Inflammatory macrophage treated with lipopolysaccharide for 1 hour (primary cell): ENCODE data around the gene NPIPA5.
"Not testable (repeated sequence)": the region's sequence is repeated elsewhere in the genome, so short reads cannot be mapped to it uniquely, and the experiment has no call there.

Experiments used
- DNase-seq, 2 donors: peaks; one replicate each; pipeline ENCODE4 v3.0.0-alpha.2; 2020 to 2022

The NPIPA5 gene

DNA sequence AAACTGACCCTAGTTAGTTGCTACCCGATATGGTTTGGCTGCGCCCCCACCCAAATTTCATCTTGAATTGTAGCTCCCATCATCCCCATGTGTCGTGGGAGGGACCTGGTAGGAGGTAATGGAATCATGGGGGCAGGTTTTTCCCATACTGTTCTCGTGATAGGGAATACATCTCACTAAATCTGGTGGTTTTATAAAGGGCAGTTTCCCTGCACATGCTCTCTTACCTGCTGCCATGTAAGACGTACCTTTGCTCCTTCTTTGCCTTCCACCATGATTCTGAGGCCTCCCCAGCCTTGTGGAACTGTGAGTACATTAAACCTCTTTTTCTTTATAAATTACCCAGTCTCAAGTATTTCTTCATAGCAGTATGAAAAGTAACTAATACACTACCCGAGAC, 10.0 kb upstream of the NPIPA5 start:
- DNase-seq: not testable (repeated sequence)

DNA sequence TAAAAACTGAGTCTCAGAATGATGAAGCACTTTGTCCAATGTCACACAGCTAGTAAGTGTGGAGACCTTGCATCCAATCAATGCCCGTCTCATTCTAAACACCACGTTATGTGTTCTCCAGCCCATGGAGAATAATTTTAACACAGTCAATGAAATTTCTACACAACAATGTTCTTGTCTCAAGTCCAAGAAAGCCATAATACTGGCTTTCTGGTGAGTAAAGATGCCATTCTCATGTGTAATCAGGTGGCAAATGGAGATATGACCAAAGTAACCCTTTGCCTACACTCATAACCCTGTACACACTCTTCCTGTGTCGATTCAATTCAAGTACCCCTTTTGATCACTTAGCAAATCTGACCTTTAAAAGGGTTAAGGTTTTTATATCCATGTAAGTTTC, 4.7 kb upstream of the NPIPA5 start:
- not testable (repeated sequence) for DNase-seq

DNA sequence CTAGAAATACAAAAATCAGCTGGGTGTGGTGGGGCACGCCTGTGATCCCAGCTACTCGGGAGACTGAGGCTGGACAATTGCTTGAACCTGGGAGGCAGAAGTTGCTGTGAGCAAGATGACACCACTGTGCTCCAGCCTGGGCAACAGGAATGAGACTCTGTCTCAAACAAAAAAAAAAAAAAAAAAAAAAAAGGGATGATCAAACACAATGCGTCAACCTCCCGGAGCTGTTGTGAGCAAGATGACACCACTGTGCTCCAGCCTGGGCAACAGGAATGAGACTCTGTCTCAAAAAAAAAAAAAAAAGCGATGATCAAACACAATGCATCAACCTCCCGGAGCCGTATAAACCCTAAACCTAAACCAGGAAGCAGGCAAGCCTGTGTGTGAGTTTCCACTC, 20.6 kb downstream of the NPIPA5 start:
- not testable (repeated sequence) for DNase-seq

DNA sequence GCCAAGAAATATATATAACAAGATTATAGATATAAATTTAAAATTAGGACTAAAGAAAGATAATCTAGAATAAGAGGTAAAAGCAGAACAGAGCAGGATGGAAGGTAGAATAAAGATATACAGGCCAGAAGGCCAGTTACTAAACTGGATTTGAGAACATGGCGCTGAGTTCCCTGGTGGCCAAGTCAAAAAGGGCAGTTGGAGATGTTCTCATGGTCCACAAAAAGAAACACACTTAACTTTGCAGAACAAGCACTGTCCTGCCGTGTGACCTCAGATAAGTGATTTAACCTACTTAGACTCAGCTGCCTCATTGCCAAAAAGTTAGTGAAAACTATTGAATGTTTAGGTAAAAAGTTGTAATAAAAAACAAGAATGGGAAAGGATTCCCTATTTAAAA, 23.2 kb downstream of the NPIPA5 start:
- not testable (repeated sequence) for DNase-seq

DNA sequence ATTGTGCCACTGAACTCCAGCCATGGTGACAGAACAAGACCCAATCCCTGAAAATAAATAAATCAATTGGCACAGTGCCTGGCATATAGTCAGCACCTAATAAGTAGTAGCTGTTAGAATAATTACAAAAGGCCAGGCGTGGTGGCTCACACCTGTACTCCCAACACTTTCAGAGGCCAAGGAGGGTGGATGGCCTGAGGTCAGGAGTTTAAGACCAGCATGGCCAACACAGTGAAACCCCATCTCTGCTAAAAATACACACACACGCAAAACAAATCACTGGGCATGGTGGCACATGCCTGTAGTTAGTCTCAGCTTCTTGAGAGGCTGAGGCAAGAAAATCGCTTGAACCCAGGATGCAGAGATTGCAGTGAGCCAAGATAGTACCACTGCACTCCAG, 25.2 kb downstream of the NPIPA5 start:
- DNase-seq: not testable (repeated sequence)

DNA sequence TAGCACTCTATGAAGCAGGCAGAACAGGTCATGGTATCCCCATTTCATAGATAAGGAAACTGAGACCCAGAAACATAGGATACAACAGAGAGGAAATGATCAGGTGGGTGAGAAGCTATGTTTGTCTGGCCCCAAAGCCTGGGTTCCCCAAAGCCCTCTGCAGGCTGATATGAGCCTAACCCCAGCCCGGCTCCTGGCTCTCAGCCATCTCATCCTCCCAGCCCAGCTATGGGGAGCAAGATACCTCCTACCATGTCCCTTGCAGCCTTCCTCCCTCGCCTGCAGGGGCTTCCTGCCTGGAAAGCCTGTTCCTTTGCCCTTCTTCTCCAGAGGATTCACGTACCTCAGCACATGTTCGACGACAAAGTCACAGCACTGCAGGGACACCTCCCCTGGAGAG, 26.3 kb downstream of the NPIPA5 start:
- not testable (repeated sequence) for DNase-seq

DNA sequence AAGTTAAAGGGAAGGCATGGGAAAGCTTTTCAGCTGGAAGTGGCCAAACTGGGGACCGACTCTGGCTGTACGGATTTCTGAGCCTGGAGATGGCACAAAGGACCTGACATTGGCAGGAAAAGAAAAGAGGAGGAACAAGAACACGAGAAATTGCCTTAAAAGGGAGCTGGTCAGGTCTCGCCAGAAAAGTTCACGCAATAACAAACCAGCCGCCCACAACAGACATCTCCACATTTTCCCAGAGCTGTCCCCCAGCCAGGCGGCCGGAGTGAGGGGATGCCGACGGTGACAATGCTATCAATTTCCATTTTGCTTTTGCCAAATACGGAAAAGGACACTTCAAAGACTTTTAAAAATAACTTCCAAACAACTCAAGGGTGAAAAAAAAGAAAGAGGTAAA, 26.8 kb downstream of the NPIPA5 start:
- DNase-seq: not testable (repeated sequence)

DNA sequence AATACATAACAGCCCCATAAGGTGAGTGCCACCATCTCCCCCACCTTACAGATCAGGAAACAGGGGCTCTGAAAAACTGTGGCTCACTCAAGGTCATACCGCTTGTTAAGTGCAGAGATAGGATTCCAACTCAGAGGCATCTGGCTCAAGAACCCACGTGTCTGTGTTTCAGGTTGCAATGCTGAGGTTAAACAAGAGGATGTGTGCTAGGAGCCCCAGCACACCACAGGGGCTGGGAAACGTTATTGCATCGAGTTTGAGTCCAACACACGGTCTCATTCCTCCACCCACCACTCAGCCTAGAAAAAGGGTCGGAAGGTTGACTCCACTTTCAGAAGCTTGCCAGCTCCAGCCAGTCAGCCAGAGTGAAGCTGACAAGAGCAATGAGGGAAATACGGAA, 29.4 kb downstream of the NPIPA5 start:
- not testable (repeated sequence) for DNase-seq

DNA sequence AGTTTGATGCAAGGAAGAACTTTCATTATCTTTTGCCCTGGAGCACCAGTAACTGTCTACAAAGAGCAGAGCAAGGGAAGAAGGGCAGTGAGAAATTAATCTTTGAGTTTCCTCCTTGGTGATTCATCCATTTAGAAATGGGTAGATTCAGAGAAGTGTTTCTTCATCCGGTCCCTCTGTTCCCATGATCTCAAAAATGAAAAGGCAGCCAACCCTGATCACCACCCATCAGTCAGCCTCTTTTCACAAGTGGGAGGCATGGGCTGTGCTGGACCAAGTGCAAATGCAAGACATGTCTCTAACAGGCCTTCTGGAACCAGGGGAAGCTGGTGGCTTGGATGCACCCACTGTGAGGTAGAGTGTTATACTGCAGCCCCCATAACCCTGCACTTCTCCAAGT, 35.8 kb downstream of the NPIPA5 start:
- not testable (repeated sequence) for DNase-seq

DNA sequence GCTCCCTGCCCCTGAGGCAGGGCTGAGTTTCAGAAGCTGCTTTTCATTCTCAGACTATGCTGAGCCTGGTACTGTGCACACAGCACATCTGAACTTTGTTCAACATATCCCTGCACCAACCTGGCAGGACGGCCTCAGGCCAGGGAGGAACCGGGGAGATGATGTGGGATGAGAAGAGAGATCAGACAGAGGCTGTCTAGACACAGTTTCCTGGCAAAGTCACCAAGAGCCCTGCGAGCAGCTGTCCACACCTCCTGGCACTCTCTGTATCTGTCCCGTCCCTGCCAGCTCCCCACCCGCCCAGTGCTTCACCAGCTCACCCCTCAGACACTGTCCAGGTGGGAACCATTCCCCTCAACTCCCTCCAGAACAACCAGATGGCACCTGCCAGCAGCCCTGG, 39.1 kb downstream of the NPIPA5 start:
- not testable (repeated sequence) for DNase-seq

DNA sequence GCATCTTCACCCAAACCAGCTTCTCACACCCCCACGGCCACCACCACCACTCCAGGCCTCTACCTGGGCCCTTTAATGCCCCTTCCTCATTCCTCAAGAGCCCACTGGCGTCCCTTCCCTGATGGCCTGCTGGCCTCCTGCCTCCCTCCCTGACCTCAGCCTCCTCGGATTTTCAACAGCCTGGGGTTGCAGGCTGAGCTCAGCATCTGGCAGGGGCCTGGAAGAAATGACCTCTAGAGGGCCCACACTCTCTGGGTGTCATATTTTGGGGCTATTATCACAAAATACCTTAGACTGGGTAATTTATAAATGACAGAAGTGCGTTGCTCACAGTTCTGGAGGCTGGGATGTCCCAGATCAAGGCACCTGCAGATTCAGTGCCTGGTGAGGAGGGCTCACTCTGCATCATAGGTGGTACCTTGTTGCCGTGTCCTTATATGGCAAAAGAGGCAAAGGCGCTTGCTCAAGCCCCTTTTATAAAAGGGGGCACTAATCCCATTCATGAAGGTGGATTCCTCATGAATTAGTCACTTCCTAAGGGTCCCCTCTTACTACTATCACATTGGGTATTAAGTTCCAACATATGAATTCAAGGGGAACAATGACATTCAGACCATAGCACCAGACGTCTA, 40.0 kb downstream of the NPIPA5 start:
- not testable (repeated sequence) for DNase-seq

DNA sequence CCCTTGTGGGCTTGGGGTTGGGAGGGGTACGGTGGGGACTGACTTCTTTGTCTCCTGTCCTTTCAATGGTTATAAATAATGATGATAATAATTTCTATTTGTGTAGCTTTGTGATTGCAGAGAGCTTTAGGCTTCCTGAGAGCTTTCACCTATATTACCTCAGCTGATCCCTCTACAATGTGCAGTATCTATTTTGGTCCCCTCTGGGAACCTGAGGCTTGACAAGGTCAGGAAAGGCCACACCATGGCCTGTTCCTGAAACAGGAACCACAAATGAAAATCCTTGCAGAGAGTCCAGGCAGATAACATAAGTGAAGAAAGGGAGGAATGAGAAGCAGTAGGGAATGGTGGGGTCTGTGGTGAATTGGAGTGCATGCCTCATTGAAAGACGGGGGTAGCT, 42.5 kb downstream of the NPIPA5 start:
- DNase-seq: not testable (repeated sequence)

DNA sequence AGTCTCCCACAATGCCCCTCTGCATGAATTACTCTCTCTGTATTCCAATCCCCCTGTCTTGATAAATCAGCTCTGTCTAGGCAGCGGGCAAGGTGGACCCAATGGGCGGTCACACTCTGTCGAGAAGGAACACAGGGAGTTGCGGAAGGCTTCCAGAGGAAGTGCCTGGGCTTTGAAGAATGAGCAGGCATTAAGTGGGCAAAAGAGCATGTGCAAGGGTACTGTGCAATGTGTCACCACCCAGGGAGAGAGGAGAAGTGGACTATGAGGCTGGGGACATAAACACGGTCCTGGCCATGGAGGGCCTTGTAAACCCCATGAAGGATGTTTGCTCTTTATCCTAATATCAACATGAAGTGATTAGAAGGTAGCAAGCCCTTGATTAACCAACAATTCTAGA, 44.1 kb downstream of the NPIPA5 start:
- not testable (repeated sequence) for DNase-seq

DNA sequence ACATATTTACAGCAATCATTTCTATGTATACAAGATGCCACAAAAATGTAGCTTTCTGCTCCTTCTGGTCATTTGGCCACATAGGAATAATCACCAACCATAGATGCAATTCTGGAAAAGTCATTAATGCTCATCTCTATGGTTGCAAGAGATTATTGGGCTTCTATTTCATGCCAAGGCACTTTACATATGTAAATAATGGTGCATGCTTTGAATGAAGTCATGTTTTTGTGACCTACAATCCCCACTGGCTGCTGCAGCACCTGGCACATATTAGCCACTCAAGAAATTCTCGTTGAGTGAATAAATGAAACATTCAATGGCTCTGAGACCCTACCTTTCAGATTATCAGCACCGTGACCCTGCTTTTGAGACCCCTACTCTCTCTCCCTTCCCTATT, 47.1 kb downstream of the NPIPA5 start:
- not testable (repeated sequence) for DNase-seq

DNA sequence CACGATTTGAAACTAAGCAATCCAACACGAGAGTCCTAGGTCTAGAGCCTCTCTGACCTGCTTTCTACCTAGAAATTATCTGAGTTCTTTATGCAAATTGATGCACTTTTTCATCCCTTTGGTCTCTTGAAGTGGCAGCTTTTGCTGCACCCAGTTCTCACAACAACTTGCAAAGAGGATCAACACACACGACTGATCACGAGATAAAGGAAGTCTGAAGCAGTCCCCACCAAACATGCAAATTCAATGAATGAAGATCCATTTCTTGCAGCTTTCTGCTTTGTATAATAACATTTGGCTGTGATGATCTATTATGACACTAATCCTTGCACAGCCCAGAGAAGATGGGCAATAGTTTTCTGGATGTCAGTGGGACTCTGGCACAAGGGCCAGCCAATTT, 53.1 kb downstream of the NPIPA5 start:
- not testable (repeated sequence) for DNase-seq

DNA sequence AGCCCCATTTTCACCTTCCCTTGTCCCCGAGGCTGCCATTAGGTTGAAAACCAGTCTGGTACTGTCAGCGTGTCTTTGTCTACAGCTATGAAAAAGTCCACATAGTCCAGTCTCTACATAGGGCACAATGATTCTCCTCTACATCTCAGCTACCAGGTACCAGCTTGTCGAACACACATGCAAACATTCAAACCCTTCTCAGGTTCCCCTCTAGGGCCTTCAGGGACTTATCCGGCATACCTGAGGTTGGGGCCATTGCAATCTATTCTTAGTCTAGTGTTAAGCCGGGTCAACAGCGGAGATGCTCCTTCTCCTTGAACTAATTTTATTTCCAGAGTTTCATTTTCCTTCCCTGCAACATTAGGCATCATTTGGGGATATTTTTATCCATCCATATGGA, 54.7 kb downstream of the NPIPA5 start:
- not testable (repeated sequence) for DNase-seq

DNA sequence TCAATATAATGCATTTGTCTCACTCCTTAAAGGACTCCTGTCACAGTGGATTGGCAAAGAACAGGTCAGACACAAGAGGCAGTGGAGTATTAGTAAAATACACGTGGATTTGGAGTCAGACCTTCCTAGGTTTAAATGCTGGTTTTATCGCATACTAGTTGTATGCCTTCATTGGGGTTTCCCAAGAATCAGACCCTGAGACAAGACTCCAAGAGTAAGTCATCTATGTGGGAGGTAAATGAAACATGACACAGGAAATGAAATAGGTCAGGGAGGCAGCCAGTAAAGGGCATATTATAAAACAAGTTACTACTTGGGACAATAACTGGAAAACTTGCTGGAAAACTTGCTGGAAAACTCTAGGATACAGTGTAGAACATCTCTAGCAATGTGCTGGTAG, 56.9 kb downstream of the NPIPA5 start:
- not testable (repeated sequence) for DNase-seq

DNA sequence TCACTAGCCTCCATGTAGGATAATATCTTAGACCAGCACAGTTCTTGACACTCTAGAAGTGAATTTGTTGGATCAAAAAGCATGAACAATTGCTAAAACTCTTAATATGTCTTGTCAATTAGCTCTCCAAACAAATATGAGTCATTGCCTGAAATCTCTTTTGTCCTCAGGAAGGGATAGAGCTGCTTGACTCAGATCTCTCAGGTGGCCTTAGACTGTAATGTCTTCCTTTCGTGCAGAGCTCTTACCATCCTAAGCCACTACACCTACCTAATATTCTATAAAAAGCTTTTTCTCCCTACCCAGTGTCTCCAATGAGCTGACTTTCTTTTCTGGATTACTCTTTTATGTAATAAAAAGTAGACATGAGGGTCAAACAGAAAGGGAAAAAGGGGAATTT, 63.5 kb downstream of the NPIPA5 start:
- not testable (repeated sequence) for DNase-seq
